Endodermal cell (in vitro differentiated cells): ENCODE data around the gene ADRA2B. TPM values are rescaled to one million over a fixed set of nuclear protein-coding genes. Genes with fewer than 3 reads are reported as not detected.

Source experiments
- DNase-seq: peaks from one replicate; pipeline ENCODE4 v3.0.0-alpha.2; 2017
- H3K27ac ChIP-seq: 2 replicates; pipeline ENCODE4 v1.5.1; 2013; ENCODE audit warnings: mild to moderate bottlenecking, low read depth, low read length, moderate library complexity
- H3K27me3 ChIP-seq: 2 replicates; pipeline ENCODE4 v1.6.1; 2013; ENCODE audit warnings: mild to moderate bottlenecking, low read length, moderate library complexity; ENCODE audit not compliant: insufficient read depth, control insufficient read depth, poor library complexity, severe bottlenecking
- H3K36me3 ChIP-seq: 2 replicates; pipeline ENCODE4 v1.7.0; 2013; ENCODE audit warnings: mild to moderate bottlenecking, low read length, moderate library complexity; ENCODE audit not compliant: control insufficient read depth, insufficient read depth
- H3K4me1 ChIP-seq: one replicate; pipeline ENCODE4 v1.7.0; 2013; ENCODE audit warnings: low read length; ENCODE audit not compliant: control insufficient read depth, insufficient read depth
- H3K4me3 ChIP-seq: 2 replicates; pipeline ENCODE4 v1.5.1; 2013; ENCODE audit warnings: mild to moderate bottlenecking, low read length, moderate library complexity
- H3K9ac ChIP-seq: 2 replicates; pipeline ENCODE4 v1.6.1; 2013; ENCODE audit warnings: mild to moderate bottlenecking, low read length, moderate library complexity; ENCODE audit not compliant: poor library complexity, severe bottlenecking; ENCODE audit errors: extremely low read depth
- H3K9me3 ChIP-seq: 2 replicates; pipeline ENCODE4 v1.6.1; 2013; ENCODE audit warnings: mild to moderate bottlenecking, low read length, moderate library complexity; ENCODE audit not compliant: control insufficient read depth
- H3K27ac Mint-ChIP-seq: 2 replicates; pipeline ENCODE4 v1.8.0; 2020; ENCODE audit warnings: mixed read lengths
- H3K27me3 Mint-ChIP-seq: 2 replicates; pipeline ENCODE4 v1.8.0; 2021; ENCODE audit warnings: mild to moderate bottlenecking, mixed read lengths; ENCODE audit not compliant: insufficient read depth
- H3K36me3 Mint-ChIP-seq: 2 replicates; pipeline ENCODE4 v1.8.0; 2020; ENCODE audit warnings: low read depth, mixed read lengths
- H3K4me1 Mint-ChIP-seq: 2 replicates; pipeline ENCODE4 v1.8.0; 2020; ENCODE audit warnings: mixed read lengths
- H3K4me3 Mint-ChIP-seq: 2 replicates; pipeline ENCODE4 v1.8.0; 2020; ENCODE audit warnings: mild to moderate bottlenecking, moderate library complexity, mixed read lengths
- H3K9me3 Mint-ChIP-seq: 2 replicates; pipeline ENCODE4 v1.8.0; 2020; ENCODE audit warnings: mild to moderate bottlenecking, mixed read lengths
- WGBS, 2 experiments: methylation state at CpG; one replicate each; pipeline versions ENCODE4 v1.1.5 to v1.1.7; 2013; ENCODE audit warnings: missing lambda C conversion rate in 2 of 2, mixed read lengths in 1 of 2; ENCODE audit not compliant: insufficient coverage in 1 of 2, insufficient read length in 1 of 2; 5-methylcytosine and 5-hydroxymethylcytosine counted together
- total RNA-seq, 2 donors: library from RNA; stranded (reverse); fragmentation: NEBNext Ultra II Directional in 1 of 2; extraction: Animal tissue kit (Norgen Biotek cat#: 25700) in 1 of 2; gene quantifications; 2 replicates in 1 of 2; 3 replicates in 1 of 2; pipeline ENCODE4 v1.2.1, GENCODE V29; 2021
- TF ChIP-seq, protein P1 (sequence below): fragments of 200-600 bp; sonication (generic); conservative IDR thresholded peaks from 2 replicates; pipeline ENCODE4 v1.5.0; 2021; ENCODE audit warnings: antibody characterized with exemption, mild to moderate bottlenecking

Gene ADRA2B
- total RNA-seq, 2 donors from 2014 or later: 2.4 to 3.8 TPM

GRCh38 chr2:96100893-96101304 lies 15.5 kb downstream of the ADRA2B start:
- peaks cover 5% of the 10 kb centered on the region for H3K27me3 Mint-ChIP-seq
- Histone ChIP-seq H3K27ac (no peak overlapping the region), H3K9ac (no peak overlapping the region), H3K27me3 (no peaks in the 10 kb centered on the region), H3K4me1 (no peaks in the 10 kb centered on the region), H3K36me3 (no peaks in the 10 kb centered on the region), H3K9me3 (no peaks in the 10 kb centered on the region), H3K4me3 (no peak overlapping the region)
- H3K4me1 Mint-ChIP-seq: no peaks in the 10 kb centered on the region
- H3K36me3 Mint-ChIP-seq: no peaks in the 10 kb centered on the region
- 86% methylated on average over 3 of the region's 3 CpGs; no CpG with 5 or more reads in 1 of the 2 experiments for WGBS, 2 experiments
- DNase-seq: peak; percentile 34
- H3K9me3 Mint-ChIP-seq: peaks cover 10% of the 10 kb centered on the region
- no peak overlapping the region for H3K27ac Mint-ChIP-seq
- no peak overlapping the region for H3K4me3 Mint-ChIP-seq
- TF ChIP-seq, protein P1, sequence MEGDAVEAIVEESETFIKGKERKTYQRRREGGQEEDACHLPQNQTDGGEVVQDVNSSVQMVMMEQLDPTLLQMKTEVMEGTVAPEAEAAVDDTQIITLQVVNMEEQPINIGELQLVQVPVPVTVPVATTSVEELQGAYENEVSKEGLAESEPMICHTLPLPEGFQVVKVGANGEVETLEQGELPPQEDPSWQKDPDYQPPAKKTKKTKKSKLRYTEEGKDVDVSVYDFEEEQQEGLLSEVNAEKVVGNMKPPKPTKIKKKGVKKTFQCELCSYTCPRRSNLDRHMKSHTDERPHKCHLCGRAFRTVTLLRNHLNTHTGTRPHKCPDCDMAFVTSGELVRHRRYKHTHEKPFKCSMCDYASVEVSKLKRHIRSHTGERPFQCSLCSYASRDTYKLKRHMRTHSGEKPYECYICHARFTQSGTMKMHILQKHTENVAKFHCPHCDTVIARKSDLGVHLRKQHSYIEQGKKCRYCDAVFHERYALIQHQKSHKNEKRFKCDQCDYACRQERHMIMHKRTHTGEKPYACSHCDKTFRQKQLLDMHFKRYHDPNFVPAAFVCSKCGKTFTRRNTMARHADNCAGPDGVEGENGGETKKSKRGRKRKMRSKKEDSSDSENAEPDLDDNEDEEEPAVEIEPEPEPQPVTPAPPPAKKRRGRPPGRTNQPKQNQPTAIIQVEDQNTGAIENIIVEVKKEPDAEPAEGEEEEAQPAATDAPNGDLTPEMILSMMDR: no peak

GRCh38 chr2:96099861-96100798 lies 16.2 kb downstream of the ADRA2B start:
- Mint-ChIP-seq H3K27ac (no peak overlapping the region), H3K9me3 (peaks cover 2% of the 10 kb centered on the region), H3K4me3 (no peak overlapping the region), H3K27me3 (peaks cover 1% of the 10 kb centered on the region), H3K36me3 (no peaks in the 10 kb centered on the region), H3K4me1 (no peaks in the 10 kb centered on the region)
- Histone ChIP-seq H3K27ac (no peak overlapping the region), H3K4me3 (no peak overlapping the region), H3K9ac (no peak overlapping the region), H3K36me3 (no peaks in the 10 kb centered on the region), H3K4me1 (no peaks in the 10 kb centered on the region), H3K27me3 (no peaks in the 10 kb centered on the region), H3K9me3 (no peaks in the 10 kb centered on the region)
- DNase-seq: peak; percentile 45
- TF ChIP-seq, protein P1: no peak
- 82 to 85% methylated on average over 5 to 12 of the region's 12 CpGs for WGBS, 2 experiments

DNA sequence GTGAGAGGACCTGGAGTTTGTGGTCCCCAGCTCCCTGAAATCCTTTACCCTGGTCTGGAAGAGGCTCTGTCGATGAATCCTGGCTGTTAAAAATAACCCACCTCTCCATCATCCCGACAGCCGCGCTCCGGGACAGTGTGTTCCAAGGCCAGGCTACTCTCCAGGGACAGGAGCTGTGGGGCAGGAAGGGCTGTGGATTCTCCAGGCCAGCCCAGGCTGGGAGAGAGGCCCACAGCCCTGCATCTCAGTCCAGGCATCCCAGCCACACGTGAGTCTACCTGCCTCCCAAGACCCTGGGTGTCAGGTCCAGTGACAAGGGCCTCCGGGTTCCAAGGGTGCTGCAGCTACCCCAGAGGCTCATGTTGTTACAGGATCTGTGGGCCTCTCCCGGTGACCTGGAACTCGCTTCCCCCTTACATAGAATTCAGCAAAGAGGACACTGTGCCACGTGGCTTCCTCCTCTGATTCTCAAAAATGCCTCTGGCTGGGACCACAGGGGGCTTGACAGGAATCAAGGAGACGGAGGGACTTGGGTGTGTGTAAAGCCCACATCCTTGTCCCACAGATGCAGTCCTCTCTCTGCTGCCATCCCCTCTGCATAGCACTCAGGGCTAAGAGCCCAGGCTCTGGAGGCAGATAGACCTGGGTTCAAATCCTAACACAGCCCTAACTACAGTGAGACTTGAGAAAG lies 17.3 kb downstream of the ADRA2B start:
- no peaks in the 10 kb centered on the region for H3K9me3 ChIP-seq
- TF ChIP-seq, protein P1: no peak
- no peak overlapping the region for H3K9ac ChIP-seq
- no peak overlapping the region for H3K4me3 ChIP-seq
- DNase-seq: peak; percentile 43
- H3K4me1 ChIP-seq: no peaks in the 10 kb centered on the region
- H3K27ac ChIP-seq: no peak overlapping the region
- no peaks in the 10 kb centered on the region for H3K27me3 ChIP-seq
- no peaks in the 10 kb centered on the region for H3K36me3 ChIP-seq
- H3K4me3 Mint-ChIP-seq: no peak overlapping the region
- peaks cover 3% of the 10 kb centered on the region for H3K27me3 Mint-ChIP-seq
- H3K36me3 Mint-ChIP-seq: no peaks in the 10 kb centered on the region
- no peak overlapping the region for H3K27ac Mint-ChIP-seq
- H3K9me3 Mint-ChIP-seq: no peaks in the 10 kb centered on the region
- 89 to 90% methylated on average over 5 to 11 of the region's 11 CpGs for WGBS, 2 experiments
- H3K4me1 Mint-ChIP-seq: no peaks in the 10 kb centered on the region
